HEK293 (cell line): ENCODE results near the gene FRYL.

Source experiments
- CTCF ChIA-PET: fragments of 350-600 bp; formaldehyde crosslinking; extraction: SDS; loops from one replicate; lab custom pipeline; 2021; ENCODE audit warnings: antibody characterized with exemption; lab: Yijun Ruan, JAX
- POLR2A ChIA-PET: fragments of 300-600 bp; formaldehyde crosslinking; extraction: SDS; loops from one replicate; lab custom pipeline; 2020; ENCODE audit warnings: antibody characterized with exemption, inconsistent platforms; lab: Yijun Ruan, JAX
- H3K27ac ChIP-seq: fragments of 200-500 bp; sonication (Bioruptor generic); 2 replicates; pipeline ENCODE4 v1.5.1; 2014; ENCODE audit warnings: low read depth, low read length, control low read depth, inconsistent platforms; ENCODE audit errors: extremely low read depth
- H3K36me3 ChIP-seq, 2 experiments: fragments of 200-500 bp in 1 of 2; sonication (Bioruptor generic) in 1 of 2; 1 replicate in 1 of 2; 2 replicates in 1 of 2; pipeline ENCODE4 v1.5.1; 2014 to 2017; ENCODE audit warnings: inconsistent platforms in 2 of 2, low read length in 2 of 2; ENCODE audit not compliant: control insufficient read depth in 2 of 2, insufficient read depth in 1 of 2
- H3K4me1 ChIP-seq: fragments of 200-500 bp; sonication (Bioruptor generic); 2 replicates; pipeline ENCODE4 v1.5.1; 2014; ENCODE audit warnings: mild to moderate bottlenecking, low read length, inconsistent platforms; ENCODE audit not compliant: control insufficient read depth, insufficient read depth
- H3K4me3 ChIP-seq: 2 replicates; pipeline ENCODE4 v1.5.1; 2011; ENCODE audit warnings: low read depth, mild to moderate bottlenecking, control low read depth, low read length, moderate library complexity
- H3K9me3 ChIP-seq: fragments of 200-500 bp; sonication (Bioruptor generic); 2 replicates; pipeline ENCODE4 v1.5.1; 2014; ENCODE audit warnings: low read depth, low read length, inconsistent platforms; ENCODE audit not compliant: control insufficient read depth, insufficient read depth
- EGR2 ChIP-seq: fragments of 450-650 bp; formaldehyde crosslinking; IDR thresholded peaks from 2 replicates; pipeline ENCODE4 v1.5.1; 2016; ENCODE audit warnings: low read depth, missing biosample characterization, missing genetic modification characterization
- ZBTB10 ChIP-seq: fragments of 450-650 bp; formaldehyde crosslinking; IDR thresholded peaks from 2 replicates; pipeline ENCODE4 v1.5.1; 2016; ENCODE audit warnings: missing biosample characterization, missing genetic modification characterization
- ZNF114 ChIP-seq: fragments of 450-650 bp; formaldehyde crosslinking; IDR thresholded peaks from 2 replicates; pipeline ENCODE4 v1.5.0; 2017; ENCODE audit warnings: missing biosample characterization, missing genetic modification characterization
- ZNF146 ChIP-seq: fragments of 450-650 bp; formaldehyde crosslinking; IDR thresholded peaks from 2 replicates; pipeline ENCODE4 v1.5.1; 2016; ENCODE audit warnings: missing biosample characterization, missing genetic modification characterization
- ZNF211 ChIP-seq: fragments of 450-650 bp; formaldehyde crosslinking; IDR thresholded peaks from 2 replicates; pipeline ENCODE4 v1.5.1; 2016; ENCODE audit warnings: low read depth, missing biosample characterization, missing genetic modification characterization
- ZNF223 ChIP-seq: fragments of 450-650 bp; formaldehyde crosslinking; IDR thresholded peaks from 2 replicates; pipeline ENCODE4 v1.5.1; 2016; ENCODE audit warnings: missing biosample characterization, missing genetic modification characterization
- ZNF571 ChIP-seq: fragments of 450-650 bp; formaldehyde crosslinking; IDR thresholded peaks from 2 replicates; pipeline ENCODE4 v1.5.0; 2017; ENCODE audit warnings: missing biosample characterization, missing genetic modification characterization
- ZNF654 ChIP-seq: fragments of 450-650 bp; formaldehyde crosslinking; IDR thresholded peaks from 2 replicates; pipeline ENCODE4 v1.5.1; 2016; ENCODE audit warnings: low read depth, missing biosample characterization, missing genetic modification characterization
- ZNF658 ChIP-seq: fragments of 450-650 bp; formaldehyde crosslinking; IDR thresholded peaks from 2 replicates; pipeline ENCODE4; 2016; ENCODE audit warnings: missing biosample characterization, missing genetic modification characterization
- ZNF76 ChIP-seq: fragments of 450-650 bp; formaldehyde crosslinking; IDR thresholded peaks from 2 replicates; pipeline ENCODE4; 2016; ENCODE audit warnings: low read depth, missing biosample characterization, missing genetic modification characterization, borderline replicate concordance
- ZNF785 ChIP-seq: fragments of 450-650 bp; formaldehyde crosslinking; IDR thresholded peaks from 2 replicates; pipeline ENCODE4 v1.5.1; 2016; ENCODE audit warnings: missing biosample characterization, missing genetic modification characterization
- ZNF791 ChIP-seq: fragments of 450-650 bp; formaldehyde crosslinking; IDR thresholded peaks from 2 replicates; pipeline ENCODE4 v1.5.1; 2016; ENCODE audit warnings: missing biosample characterization, missing genetic modification characterization
- ZNF830 ChIP-seq: fragments of 450-650 bp; IDR thresholded peaks from 2 replicates; pipeline ENCODE4 v1.5.0; 2018; ENCODE audit warnings: missing biosample characterization, missing genetic modification characterization, low read depth, mild to moderate bottlenecking, moderate library complexity
- ZSCAN4 ChIP-seq: fragments of 450-650 bp; formaldehyde crosslinking; IDR thresholded peaks from 2 replicates; pipeline ENCODE4 v1.5.1; 2017; ENCODE audit warnings: missing biosample characterization, missing genetic modification characterization
- TF ChIP-seq, protein P1 (sequence below): fragments of 450-650 bp; formaldehyde crosslinking; IDR thresholded peaks from 2 replicates; pipeline ENCODE4 v1.5.1; 2016; ENCODE audit warnings: missing biosample characterization, missing genetic modification characterization
- TF ChIP-seq, protein P2 (sequence below): fragments of 450-650 bp; formaldehyde crosslinking; IDR thresholded peaks from 2 replicates; pipeline ENCODE4 v1.5.1; 2017; ENCODE audit warnings: missing biosample characterization, missing genetic modification characterization
- TF ChIP-seq, protein P3 (sequence below): fragments of 450-650 bp; formaldehyde crosslinking; conservative IDR thresholded peaks from 2 replicates; pipeline ENCODE4 v1.5.1; 2016; ENCODE audit warnings: low read depth, missing biosample characterization, missing genetic modification characterization
- TF ChIP-seq, protein P4 (sequence below): fragments of 450-650 bp; formaldehyde crosslinking; IDR thresholded peaks from 2 replicates; pipeline ENCODE4 v1.5.1; 2016; ENCODE audit warnings: missing biosample characterization, missing genetic modification characterization

Gene FRYL

GRCh38 chr4:48693856-48694574 lies 86.1 kb downstream of the FRYL start (continued):
- TF ChIP-seq, protein P1, sequence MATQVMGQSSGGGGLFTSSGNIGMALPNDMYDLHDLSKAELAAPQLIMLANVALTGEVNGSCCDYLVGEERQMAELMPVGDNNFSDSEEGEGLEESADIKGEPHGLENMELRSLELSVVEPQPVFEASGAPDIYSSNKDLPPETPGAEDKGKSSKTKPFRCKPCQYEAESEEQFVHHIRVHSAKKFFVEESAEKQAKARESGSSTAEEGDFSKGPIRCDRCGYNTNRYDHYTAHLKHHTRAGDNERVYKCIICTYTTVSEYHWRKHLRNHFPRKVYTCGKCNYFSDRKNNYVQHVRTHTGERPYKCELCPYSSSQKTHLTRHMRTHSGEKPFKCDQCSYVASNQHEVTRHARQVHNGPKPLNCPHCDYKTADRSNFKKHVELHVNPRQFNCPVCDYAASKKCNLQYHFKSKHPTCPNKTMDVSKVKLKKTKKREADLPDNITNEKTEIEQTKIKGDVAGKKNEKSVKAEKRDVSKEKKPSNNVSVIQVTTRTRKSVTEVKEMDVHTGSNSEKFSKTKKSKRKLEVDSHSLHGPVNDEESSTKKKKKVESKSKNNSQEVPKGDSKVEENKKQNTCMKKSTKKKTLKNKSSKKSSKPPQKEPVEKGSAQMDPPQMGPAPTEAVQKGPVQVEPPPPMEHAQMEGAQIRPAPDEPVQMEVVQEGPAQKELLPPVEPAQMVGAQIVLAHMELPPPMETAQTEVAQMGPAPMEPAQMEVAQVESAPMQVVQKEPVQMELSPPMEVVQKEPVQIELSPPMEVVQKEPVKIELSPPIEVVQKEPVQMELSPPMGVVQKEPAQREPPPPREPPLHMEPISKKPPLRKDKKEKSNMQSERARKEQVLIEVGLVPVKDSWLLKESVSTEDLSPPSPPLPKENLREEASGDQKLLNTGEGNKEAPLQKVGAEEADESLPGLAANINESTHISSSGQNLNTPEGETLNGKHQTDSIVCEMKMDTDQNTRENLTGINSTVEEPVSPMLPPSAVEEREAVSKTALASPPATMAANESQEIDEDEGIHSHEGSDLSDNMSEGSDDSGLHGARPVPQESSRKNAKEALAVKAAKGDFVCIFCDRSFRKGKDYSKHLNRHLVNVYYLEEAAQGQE = no peak
- TF ChIP-seq ZNF571 (tag by site-specific recombination) = no peak
- no peak for TF ChIP-seq ZNF785
- TF ChIP-seq ZSCAN4 (tag by site-specific recombination) = no peak
- TF ChIP-seq, protein P2, sequence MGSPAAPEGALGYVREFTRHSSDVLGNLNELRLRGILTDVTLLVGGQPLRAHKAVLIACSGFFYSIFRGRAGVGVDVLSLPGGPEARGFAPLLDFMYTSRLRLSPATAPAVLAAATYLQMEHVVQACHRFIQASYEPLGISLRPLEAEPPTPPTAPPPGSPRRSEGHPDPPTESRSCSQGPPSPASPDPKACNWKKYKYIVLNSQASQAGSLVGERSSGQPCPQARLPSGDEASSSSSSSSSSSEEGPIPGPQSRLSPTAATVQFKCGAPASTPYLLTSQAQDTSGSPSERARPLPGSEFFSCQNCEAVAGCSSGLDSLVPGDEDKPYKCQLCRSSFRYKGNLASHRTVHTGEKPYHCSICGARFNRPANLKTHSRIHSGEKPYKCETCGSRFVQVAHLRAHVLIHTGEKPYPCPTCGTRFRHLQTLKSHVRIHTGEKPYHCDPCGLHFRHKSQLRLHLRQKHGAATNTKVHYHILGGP (tag by site-specific recombination) = no peak
- TF ChIP-seq, protein P3, sequence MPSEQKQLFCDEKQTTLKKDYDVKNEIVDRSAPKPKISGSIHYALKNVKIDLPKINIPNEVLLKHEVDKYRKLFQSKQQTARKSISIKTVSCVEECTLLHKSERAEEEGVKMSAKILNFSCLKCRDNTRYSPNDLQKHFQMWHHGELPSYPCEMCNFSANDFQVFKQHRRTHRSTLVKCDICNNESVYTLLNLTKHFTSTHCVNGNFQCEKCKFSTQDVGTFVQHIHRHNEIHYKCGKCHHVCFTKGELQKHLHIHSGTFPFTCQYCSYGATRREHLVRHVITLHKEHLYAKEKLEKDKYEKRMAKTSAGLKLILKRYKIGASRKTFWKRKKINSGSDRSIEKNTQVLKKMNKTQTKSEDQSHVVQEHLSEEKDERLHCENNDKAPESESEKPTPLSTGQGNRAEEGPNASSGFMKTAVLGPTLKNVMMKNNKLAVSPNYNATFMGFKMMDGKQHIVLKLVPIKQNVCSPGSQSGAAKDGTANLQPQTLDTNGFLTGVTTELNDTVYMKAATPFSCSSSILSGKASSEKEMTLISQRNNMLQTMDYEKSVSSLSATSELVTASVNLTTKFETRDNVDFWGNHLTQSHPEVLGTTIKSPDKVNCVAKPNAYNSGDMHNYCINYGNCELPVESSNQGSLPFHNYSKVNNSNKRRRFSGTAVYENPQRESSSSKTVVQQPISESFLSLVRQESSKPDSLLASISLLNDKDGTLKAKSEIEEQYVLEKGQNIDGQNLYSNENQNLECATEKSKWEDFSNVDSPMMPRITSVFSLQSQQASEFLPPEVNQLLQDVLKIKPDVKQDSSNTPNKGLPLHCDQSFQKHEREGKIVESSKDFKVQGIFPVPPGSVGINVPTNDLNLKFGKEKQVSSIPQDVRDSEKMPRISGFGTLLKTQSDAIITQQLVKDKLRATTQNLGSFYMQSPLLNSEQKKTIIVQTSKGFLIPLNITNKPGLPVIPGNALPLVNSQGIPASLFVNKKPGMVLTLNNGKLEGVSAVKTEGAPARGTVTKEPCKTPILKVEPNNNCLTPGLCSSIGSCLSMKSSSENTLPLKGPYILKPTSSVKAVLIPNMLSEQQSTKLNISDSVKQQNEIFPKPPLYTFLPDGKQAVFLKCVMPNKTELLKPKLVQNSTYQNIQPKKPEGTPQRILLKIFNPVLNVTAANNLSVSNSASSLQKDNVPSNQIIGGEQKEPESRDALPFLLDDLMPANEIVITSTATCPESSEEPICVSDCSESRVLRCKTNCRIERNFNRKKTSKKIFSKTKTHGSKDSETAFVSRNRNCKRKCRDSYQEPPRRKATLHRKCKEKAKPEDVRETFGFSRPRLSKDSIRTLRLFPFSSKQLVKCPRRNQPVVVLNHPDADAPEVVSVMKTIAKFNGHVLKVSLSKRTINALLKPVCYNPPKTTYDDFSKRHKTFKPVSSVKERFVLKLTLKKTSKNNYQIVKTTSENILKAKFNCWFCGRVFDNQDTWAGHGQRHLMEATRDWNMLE (tag by site-specific recombination) = no peak

DNA sequence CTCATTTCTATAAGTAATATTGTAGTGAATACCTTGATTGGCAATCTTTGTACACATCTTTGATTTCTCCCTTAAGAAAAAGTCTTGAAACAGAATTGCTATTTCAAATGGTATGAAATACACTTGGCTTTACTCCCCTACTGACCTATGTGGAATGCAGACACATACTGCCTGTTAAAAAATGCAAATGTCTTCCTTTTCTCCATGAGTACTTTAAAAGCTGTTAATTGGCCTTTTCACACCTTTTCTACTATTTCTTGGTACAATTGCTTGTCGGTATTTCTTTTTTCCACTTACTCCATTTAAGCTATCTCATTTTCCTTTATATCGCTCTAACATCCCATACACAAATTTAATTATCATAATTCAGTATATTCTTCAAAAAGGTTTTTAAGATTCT lies 87.2 kb downstream of the FRYL start:
- H3K4me3 ChIP-seq = no peak overlapping the region
- no peaks in the 10 kb centered on the region for H3K9me3 ChIP-seq
- no peak overlapping the region for H3K27ac ChIP-seq
- TF ChIP-seq ZNF223 (tag by site-specific recombination) (no peak), ZNF654 (tag by site-specific recombination) (no peak), ZNF114 (tag by site-specific recombination) (no peak), ZNF658 (tag by site-specific recombination) (no peak), ZNF211 (tag by site-specific recombination) (no peak), ZBTB10 (tag by site-specific recombination) (no peak), EGR2 (tag by site-specific recombination) (no peak), ZNF830 (tag by site-specific recombination) (no peak), ZNF76 (no peak), ZNF146 (no peak), ZNF791 (tag by site-specific recombination) (no peak)
- TF ChIP-seq, protein P4, sequence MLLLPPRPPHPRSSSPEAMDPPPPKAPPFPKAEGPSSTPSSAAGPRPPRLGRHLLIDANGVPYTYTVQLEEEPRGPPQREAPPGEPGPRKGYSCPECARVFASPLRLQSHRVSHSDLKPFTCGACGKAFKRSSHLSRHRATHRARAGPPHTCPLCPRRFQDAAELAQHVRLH (tag by site-specific recombination) = no peak
- CTCF ChIA-PET = no interaction called here
- H3K4me1 ChIP-seq = no peaks in the 10 kb centered on the region; the same call in 1 of the 2 replicates
- no peaks in the 10 kb centered on the region for H3K36me3 ChIP-seq
- POLR2A ChIA-PET = no interaction called here
